GM12864 (cell line): ENCODE measurements around the gene NRP1.

Experiments used
- DNase-seq: peaks from one replicate; pipeline ENCODE4 v3.0.0-alpha.2; 2011; ENCODE audit warnings: low read depth
- H3K4me3 ChIP-seq: 2 replicates; pipeline ENCODE4 v1.5.1; 2011; ENCODE audit warnings: mild to moderate bottlenecking, low read depth, low read length, control low read depth
- TF ChIP-seq, protein P1 (sequence below): IDR thresholded peaks from 2 replicates; pipeline ENCODE4 v1.5.1; 2011; ENCODE audit warnings: low read depth, mild to moderate bottlenecking, moderate library complexity, low read length, control low read depth, inconsistent platforms; ENCODE audit errors: missing control alignments

Gene NRP1

DNA sequence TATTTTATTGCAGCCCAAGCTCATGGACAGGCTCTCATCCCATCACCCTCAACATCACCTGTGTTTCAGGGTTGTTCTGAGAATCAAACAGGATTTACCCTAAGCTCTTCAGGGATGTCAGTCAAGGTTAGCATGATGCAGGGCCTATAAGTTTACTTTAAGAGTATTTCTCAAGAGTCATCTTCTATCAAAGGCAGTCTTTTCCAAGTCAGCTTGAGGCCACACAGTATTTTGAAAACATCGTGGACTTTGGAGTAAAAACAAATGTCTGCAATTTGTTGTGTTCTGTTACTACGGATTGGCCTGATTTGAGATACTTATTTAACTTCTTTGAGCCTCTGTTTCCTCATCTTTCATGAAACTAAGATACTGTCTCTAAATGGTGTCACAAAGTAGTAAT lies 42.0 kb upstream of the NRP1 start:
- TF ChIP-seq, protein P1, sequence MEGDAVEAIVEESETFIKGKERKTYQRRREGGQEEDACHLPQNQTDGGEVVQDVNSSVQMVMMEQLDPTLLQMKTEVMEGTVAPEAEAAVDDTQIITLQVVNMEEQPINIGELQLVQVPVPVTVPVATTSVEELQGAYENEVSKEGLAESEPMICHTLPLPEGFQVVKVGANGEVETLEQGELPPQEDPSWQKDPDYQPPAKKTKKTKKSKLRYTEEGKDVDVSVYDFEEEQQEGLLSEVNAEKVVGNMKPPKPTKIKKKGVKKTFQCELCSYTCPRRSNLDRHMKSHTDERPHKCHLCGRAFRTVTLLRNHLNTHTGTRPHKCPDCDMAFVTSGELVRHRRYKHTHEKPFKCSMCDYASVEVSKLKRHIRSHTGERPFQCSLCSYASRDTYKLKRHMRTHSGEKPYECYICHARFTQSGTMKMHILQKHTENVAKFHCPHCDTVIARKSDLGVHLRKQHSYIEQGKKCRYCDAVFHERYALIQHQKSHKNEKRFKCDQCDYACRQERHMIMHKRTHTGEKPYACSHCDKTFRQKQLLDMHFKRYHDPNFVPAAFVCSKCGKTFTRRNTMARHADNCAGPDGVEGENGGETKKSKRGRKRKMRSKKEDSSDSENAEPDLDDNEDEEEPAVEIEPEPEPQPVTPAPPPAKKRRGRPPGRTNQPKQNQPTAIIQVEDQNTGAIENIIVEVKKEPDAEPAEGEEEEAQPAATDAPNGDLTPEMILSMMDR: no peak
- H3K4me3 ChIP-seq: no peak overlapping the region
- no peak for DNase-seq

DNA sequence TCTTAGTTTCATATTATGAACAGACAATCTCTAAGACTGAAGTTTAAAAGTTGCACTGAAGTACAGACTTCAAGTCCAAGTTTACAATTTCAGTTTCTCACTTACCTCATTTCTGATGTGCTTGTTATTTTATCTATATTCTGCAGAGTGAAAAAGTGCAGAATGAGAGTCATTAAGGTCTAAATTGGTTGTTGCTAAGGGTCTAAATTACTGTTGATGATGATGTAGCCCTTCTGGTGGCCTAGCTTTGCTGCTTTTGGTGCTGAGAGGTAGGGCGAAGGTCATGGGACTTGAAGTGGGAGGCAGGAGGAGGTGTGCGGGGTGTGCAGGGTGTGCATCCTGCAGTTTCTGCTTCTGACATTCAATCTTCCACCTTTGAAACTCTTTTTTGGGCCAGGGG lies 38.8 kb upstream of the NRP1 start:
- no peak overlapping the region for H3K4me3 ChIP-seq
- TF ChIP-seq, protein P1: no peak
- no peak for DNase-seq

DNA sequence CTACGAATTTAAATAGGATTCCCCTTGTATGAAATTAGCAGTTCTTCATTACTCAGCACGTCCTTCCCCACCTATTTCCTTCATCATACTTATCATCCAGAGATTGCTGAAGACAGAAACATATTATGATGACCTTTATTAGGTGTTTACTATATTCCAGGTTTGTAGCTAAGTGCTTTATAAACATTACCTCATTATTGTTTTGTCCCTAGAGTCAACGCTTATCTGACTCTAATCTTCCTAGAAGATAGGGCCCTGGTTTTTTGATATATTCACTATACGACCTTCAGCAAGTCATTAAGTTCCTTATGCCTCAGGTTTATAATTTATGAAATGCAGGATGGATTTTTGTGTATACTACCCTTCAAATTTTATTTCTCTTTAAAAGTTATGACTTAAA lies 36.8 kb upstream of the NRP1 start:
- no peak for DNase-seq
- TF ChIP-seq, protein P1: no peak
- no peak overlapping the region for H3K4me3 ChIP-seq

DNA sequence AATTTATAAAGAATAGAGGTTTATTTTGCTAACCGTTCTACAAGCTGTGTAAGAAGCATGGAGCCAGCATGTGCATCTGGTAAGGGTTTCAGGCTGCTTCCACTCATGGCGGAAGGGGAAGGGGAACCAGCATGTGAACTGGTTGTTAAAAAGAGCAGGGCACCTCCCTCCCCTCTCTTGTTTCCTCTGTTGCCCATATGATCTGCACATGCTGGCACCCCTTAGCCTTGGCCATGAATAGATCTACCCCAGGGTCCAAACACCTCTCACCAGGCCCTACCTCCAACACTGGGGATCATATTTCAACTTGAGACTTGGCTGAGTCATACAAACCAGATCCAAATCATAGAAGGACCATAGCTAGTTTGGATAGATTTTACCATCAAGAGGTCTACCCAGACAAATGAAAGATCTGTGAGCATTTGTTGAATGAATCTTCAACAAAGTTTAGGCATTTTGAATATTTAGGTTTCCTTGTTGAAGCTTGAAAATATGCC lies 36.0 kb upstream of the NRP1 start:
- no peak for DNase-seq
- TF ChIP-seq, protein P1: no peak
- no peak overlapping the region for H3K4me3 ChIP-seq

DNA sequence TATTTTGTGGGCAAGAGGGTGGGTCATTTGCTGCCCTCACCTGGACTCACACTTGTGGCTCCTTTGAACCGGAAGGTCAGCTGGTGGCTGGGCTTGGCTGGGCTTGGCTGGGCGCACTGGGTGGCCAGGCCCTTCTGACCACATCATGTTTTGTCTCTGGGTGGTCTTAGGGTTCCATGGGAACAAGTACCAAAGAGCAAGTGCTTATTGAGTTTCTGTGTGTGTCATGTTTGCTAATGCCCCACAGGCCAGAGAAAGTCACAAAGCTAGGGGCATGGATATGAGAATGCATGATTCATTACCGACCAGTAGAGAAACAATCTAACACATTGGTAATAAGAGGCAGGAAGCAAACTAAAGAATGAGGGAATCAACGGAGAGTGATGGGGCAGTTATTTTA lies 33.6 kb upstream of the NRP1 start:
- DNase-seq: no peak
- H3K4me3 ChIP-seq: no peak overlapping the region
- TF ChIP-seq, protein P1: no peak

DNA sequence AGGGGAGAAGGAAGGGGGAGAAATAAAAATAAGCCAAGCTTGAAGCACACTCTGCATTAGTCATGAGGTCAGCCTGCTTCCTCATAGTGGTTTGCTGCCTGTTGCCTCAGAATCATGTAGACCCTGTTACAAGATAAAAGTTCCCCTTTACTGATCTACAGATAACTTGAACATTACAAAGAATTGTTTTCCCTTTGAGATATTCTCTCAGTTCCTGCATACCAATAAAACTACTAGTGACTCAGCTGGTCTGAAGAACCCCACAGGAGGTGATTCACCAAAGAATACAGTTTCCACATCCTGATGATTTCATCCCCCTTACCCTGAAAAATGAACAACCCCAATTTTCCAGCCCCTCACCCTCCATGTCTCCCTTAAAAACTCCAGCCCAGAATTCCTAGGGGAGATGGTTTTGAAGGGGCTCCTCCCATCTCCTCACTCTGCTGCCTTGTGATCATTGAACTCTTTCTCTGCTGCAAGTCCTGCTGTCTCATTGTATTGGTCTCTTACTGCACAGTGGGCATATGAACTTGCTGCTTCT lies 31.5 kb upstream of the NRP1 start:
- TF ChIP-seq, protein P1: no peak
- no peak for DNase-seq
- H3K4me3 ChIP-seq: no peak overlapping the region

DNA sequence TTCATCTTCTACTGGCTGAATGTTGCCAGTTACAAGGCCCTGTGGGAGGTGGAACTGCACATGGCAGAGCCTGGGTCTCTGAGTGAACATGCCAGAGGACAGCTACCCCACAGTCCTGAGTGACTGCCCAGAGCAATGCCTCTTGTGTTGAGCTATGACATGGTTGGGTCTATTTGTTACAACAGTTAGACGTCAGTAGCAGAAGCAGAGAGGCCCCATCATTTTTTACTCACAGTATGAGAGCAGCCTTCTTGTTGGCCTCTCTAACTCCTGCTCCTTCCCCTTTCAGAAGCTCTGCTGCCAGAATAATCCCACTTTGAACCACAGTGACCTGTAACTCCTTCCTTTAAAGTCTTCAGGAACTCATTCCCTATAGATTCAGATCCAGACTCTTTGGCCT lies 30.8 kb upstream of the NRP1 start:
- DNase-seq: no peak
- H3K4me3 ChIP-seq: no peak overlapping the region
- TF ChIP-seq, protein P1: no peak
